CD4-positive, alpha-beta T cell treated with Interleukin-17A for 4 hours (primary cell): ENCODE data around the gene ANKRD53.

Source experiments
- DNase-seq: peaks from one replicate; pipeline ENCODE4 v3.0.0-alpha.2; 2020; ENCODE audit warnings: mixed read lengths

ANKRD53 gene

GRCh38 chr2:70943205-70943871, 35.1 kb upstream of the ANKRD53 start:
- no peak for DNase-seq

- DNase-seq, result no peak
Measured at GRCh38 chr2:70944111-70944690, 34.2 kb upstream of the ANKRD53 start.

GRCh38 chr2:70946832-70947442, 31.5 kb upstream of the ANKRD53 start:
- peak; percentile 70 for DNase-seq

GRCh38 chr2:70947556-70948184, 30.8 kb upstream of the ANKRD53 start:
- DNase-seq, result peak; percentile 11

- peak; percentile 87 for DNase-seq
Measured at GRCh38 chr2:70948337-70949003, 30.0 kb upstream of the ANKRD53 start.

- no peak for DNase-seq
Measured at GRCh38 chr2:70949086-70949485, 29.3 kb upstream of the ANKRD53 start.

GRCh38 chr2:70954886-70955285, 23.5 kb upstream of the ANKRD53 start:
- no peak for DNase-seq

- no peak for DNase-seq
Measured at GRCh38 chr2:70956141-70956540, 22.3 kb upstream of the ANKRD53 start.

- no peak for DNase-seq
Measured at GRCh38 chr2:70957798-70958197, 20.6 kb upstream of the ANKRD53 start.

GRCh38 chr2:70958759-70959158, 19.7 kb upstream of the ANKRD53 start:
- no peak for DNase-seq

GRCh38 chr2:70959271-70959761, 19.1 kb upstream of the ANKRD53 start:
- DNase-seq, result no peak

GRCh38 chr2:70959851-70960832, 18.3 kb upstream of the ANKRD53 start:
- DNase-seq, result no peak

- DNase-seq, result no peak
Measured at GRCh38 chr2:70960833-70961647, 17.4 kb upstream of the ANKRD53 start.

- no peak for DNase-seq
Measured at GRCh38 chr2:70961648-70961994, 16.8 kb upstream of the ANKRD53 start.

GRCh38 chr2:70962211-70962884, 16.1 kb upstream of the ANKRD53 start:
- DNase-seq, result no peak

- DNase-seq, result no peak
Measured at GRCh38 chr2:70962885-70963878, 15.2 kb upstream of the ANKRD53 start.

GRCh38 chr2:70964133-70964532, 14.3 kb upstream of the ANKRD53 start:
- no peak for DNase-seq

GRCh38 chr2:70964596-70965386, 13.6 kb upstream of the ANKRD53 start:
- DNase-seq, result peak; percentile 91
